GM21619 (cell line): ENCODE measurements around the gene TXNDC17.
"Not testable (repeated sequence)": the region's sequence is repeated elsewhere in the genome, so short reads cannot be mapped to it uniquely, and the experiment has no call there.

Source experiments
- ATAC-seq: cut with Tn5 transposase; IDR thresholded peaks from one replicate; pipeline ENCODE4 v1.9.1; 2021; ENCODE audit not compliant: unreplicated experiment

The TXNDC17 gene

DNA sequence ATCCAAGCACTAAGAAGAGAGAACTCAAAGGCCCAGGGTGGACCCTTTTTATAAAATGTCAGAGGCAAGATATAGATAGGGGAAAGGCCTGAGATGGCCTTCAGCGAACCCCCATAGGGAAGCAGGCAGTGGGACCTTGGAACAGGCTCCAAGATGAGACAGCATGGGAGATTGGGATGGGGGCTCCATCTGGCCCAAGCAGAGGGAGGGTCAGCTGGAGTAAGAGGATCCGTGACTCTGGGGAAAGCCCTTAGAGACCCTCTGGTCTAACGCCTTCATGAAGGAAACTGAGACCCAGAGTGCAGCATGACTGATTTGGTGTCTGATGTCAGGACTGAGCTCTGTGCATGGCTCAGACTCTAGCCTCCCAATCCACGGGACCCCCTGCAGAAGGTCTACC is 41.5 kb downstream of the TXNDC17 start:
- no peak for ATAC-seq

DNA sequence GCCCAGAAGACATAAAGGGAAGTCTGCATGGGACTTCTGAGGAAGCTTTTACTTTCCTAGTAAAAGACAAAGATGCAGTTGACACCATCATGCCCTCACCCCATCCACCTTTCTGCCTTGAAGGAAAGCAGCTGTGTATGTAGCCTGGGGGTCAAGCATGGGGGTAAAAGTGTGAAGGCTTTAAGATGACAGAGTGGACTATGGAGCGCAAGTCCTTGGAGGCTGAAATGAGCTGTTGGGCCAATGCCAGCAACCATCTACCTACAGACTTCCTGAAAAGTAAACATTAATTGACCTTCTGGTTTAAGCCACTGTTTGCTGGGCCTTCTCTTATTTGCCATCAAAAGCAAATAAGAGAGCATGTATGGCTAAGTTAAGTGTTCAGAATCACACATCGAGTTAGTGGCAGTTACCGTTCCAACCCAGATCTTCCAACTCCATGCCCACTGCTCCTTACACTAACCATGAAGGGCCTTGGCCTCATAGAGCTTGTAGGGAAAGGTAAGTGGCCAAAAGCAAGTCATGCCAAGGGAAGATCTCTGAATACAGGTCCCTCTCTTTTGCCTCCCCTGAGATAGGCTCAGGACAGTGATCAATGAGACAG is 42.3 kb downstream of the TXNDC17 start:
- ATAC-seq, result no peak

DNA sequence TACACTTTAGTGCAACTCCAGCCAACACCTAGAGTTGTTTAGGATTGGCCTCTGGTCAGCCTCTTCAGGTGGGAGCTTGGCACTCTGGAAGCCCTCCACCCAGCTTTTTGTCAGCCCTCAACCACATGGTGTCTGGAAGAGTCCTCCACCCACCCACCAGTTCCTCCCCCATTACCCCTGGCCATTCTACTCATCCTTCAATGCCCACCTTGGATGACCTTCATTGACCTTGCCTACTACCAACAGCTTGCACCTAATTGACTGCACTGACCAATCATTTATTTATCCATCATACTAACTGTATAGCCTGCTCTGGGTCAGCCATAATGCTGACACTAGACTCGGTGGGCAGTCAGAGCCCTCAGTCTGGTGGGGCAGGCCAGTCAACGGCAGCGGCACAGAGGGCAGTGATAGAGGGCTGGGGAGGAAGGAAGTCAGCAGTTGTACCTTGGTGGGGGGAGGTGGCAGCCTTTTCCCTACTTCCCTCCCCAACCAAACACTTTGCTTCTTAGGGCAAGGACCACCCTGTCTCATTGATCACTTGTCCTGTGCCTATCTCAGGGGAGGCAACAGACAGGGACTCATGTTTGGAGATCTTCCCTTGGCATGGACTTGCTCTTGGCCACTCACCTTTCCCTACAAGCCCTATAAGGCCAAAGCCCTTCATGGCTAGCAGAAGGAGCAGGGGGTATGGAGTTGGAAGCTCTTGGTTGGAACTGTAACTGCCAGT is 43.0 kb downstream of the TXNDC17 start:
- ATAC-seq, result no peak

DNA sequence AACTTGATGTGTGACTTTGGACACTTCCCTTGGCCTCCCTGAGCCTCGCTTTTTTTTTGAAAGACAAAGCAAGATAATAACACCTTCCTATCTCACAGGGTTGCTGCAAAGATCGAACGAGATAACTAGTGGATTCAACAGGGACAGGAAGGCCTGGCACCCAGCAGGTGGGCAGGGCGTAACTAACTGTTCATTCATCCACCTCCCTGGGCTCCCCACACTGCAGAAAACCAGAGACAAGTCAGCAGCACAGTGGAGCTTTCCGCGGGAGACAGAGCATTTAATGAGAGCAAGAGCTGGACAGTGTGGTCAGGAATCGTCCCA is 43.6 kb downstream of the TXNDC17 start:
- ATAC-seq, result no peak

DNA sequence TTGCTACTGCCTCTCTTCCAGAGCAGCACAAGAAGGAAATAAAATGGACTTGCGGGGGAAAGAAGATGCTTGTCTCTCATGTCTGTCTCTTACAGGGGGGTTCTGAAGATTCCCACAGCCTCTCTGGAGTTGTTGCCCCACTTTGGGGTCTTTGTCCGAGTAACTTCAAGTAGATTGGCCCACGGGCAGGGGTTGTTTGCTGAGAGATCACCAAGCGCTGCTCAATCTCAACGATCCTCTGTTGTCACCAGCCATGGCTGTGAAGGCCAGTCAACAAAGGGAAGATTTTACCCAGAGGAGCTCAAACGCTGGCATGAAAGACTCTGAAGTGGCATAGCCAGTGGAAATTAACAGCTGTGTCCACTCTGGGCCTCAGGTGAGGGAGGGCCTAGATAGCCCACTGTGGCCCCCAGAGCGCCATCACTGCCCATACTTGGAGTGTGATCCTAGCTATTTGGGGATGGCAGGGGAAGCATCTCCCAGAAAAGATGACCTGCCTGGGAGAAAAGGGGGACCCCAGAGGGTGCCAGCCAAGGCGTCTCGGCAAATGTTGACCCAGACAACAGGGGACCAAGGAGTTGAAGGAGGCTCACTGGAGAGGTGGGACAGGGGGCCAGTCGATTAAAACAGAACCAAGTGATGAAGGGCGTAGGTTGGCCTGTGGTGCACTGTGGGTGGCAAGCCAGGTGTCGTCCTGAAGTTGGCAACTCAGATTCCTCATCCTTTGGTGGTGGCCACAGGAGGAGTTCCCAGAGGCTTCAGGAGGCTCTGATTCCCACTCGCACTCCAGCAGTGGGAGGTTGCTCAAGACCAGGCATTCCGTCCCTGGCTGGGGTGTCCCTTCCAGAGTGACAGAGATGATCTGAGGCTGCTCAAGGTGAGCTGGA is 44.3 kb downstream of the TXNDC17 start:
- ATAC-seq, result no peak

DNA sequence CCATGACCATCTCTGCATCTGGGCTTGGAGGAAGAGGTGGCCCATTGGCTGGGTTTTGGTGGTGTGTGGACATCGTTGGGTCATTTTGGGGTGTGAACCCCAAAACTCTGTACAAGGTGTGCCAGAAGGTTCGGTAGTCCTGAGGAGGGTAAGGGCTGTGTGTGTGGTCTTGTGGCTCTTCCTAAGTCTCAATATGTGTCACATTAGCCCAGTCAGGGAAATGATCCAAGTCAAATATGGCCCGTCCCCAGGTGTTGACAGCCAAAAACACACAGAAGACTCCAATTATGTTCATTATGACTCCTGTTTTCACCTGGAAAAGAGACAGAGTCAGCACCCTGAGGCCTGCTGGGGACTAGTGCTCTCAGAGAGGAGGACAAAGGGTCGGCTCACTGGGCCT is 45.2 kb downstream of the TXNDC17 start:
- ATAC-seq, result no peak

DNA sequence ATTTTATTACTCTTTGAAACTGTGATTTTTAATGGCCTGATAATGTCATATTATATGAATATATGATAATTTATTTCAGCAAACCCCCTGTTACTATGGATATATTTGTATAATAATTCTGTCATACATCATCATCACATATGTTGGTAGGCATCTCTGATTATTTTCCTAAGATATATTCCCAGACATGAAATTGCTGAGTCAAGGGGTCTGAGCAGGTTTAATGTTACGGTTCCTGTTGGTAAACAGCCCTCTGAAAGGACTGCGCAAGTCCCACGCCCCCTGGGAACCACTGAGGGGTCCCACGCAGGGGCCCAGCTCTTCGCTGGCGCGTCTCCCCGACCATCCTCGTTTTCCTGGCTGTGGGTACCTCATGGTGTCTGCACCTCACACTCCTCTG is 48.1 kb downstream of the TXNDC17 start:
- no peak for ATAC-seq

DNA sequence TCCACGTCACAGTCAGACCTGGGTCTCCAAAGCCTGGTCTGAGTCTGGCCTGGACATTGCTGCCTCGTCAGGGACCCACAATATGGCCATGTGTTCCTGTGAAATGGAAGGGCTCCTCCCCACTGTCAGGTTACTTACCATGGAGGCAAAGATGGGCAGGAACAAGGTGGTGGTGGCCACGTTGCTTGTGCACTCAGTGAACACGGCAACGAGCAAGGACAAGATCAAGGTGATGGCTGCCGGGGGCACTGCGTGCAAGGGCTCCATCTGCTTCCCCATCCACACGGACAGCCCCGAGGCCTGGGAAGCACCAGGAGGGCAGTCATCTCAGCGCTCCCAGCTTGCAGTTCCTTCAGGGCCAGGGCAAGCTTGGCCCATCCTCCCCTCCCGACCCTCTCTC is 49.8 kb downstream of the TXNDC17 start:
- ATAC-seq, result no peak

DNA sequence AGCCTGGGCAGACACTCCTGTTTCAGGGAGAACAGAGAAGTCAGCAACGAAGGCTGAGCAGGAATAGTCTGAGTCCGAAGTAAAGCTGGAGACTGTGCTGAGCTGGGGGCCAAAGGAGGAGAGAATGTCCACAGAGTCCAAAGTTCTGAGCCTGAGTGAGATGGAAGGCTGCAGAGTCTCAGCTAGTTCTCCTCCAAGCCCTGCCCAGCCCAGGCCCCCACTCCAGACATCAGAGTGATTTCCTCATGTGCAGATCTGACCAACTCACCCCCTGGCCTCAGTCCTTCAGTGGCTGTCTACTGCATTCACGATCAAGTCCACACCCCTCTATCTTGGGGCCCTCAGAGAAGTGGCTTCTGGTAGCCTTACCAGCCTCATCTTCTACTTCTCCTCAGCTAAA is 50.7 kb downstream of the TXNDC17 start:
- ATAC-seq, result no peak

DNA sequence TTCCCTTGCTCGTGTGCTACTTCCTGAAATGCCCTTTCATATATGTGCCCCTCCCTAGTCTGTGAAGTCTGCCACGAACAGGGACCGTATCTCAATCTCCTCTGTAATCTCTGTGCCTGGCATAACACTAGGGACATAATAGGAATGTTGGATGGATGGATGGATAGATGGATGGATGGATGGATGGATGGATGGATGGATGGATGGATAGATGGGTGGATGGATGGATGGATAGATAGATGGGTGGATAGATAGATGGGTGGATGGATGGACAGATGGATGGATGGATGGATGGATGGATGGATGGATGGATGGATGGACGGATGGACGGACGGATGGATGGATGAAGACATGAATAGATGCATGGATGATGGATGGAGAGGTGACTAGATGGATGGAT is 51.1 kb downstream of the TXNDC17 start:
- ATAC-seq, result not testable (repeated sequence)
